ENCODE measurements around the gene ACADSB. TPM values are rescaled to one million over a fixed set of nuclear protein-coding genes. Genes with fewer than 3 reads are reported as not detected.

ACADSB gene
- total RNA-seq, 4 donors from 2014 or later, result 16.2 to 40.2 (median 22.0) TPM

DNA sequence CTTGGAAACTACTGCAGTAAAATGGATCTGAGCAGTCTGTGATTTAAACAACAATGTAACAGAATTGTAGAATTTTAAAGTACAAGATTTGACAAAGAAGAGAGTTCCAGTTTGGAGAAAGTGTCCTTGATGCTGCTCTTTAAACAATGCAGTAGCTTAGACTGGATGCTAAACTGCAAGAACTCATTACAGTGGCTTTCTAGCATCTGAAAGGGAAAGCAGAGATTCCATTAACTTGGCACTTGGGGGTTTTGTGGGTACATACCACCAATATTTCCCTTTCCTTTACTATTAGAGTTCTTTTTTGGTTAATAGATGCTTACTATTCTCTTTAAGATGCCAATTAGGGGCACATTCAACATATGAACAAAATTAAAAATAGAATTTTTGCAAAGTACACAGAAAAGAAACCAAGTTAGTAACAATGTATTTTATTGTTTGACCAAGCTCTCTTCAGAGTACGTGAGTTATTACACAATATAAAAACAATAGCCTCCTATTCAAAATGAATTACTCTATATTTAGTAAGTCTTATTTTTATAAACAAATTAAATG is 16.7 kb upstream of the ACADSB start:
- TF ChIP-seq POLR2A (IDR thresholded peaks at IDR 0.05), result no peak
- TF ChIP-seq, protein P1, sequence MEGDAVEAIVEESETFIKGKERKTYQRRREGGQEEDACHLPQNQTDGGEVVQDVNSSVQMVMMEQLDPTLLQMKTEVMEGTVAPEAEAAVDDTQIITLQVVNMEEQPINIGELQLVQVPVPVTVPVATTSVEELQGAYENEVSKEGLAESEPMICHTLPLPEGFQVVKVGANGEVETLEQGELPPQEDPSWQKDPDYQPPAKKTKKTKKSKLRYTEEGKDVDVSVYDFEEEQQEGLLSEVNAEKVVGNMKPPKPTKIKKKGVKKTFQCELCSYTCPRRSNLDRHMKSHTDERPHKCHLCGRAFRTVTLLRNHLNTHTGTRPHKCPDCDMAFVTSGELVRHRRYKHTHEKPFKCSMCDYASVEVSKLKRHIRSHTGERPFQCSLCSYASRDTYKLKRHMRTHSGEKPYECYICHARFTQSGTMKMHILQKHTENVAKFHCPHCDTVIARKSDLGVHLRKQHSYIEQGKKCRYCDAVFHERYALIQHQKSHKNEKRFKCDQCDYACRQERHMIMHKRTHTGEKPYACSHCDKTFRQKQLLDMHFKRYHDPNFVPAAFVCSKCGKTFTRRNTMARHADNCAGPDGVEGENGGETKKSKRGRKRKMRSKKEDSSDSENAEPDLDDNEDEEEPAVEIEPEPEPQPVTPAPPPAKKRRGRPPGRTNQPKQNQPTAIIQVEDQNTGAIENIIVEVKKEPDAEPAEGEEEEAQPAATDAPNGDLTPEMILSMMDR (IDR thresholded peaks at IDR 0.05 in 4 of 5, conservative IDR thresholded peaks at IDR 0.05 in 1 of 5), result no peak
- H3K27me3 ChIP-seq, result no peaks in the 10 kb centered on the region
- in situ Hi-C loops (cut with MboI; ENCODE audit: low sequenced_read_pairs in 4 of 4), result no loop called here
- intact Hi-C loops (cut with DNase I; ENCODE audit: low total_unique reads), result no loop called here
- H3K36me3 ChIP-seq, result peaks cover 0 to 29% of the 10 kb centered on the region in 2 donors
- H3K9me3 ChIP-seq, result no peaks in the 10 kb centered on the region
- H3K4me3 ChIP-seq, result no peak overlapping the region
- DNase-seq (no peak), ATAC-seq (no peak)
- no peak overlapping the region for H3K27ac ChIP-seq
- H3K4me1 ChIP-seq, result no peaks in the 10 kb centered on the region

- no peak overlapping the region for H3K4me3 ChIP-seq
- H3K4me1 ChIP-seq, result no peaks in the 10 kb centered on the region
- H3K27me3 ChIP-seq, result no peaks in the 10 kb centered on the region
- H3K9me3 ChIP-seq, result no peaks in the 10 kb centered on the region
- no peak overlapping the region for H3K27ac ChIP-seq
- no peak for ATAC-seq
- in situ Hi-C loops (cut with MboI; ENCODE audit: low sequenced_read_pairs in 4 of 4), result no loop called here
- DNase-seq, result no peak
- intact Hi-C loops (cut with DNase I; ENCODE audit: low total_unique reads), result no loop called here
- TF ChIP-seq, protein P1 (IDR thresholded peaks at IDR 0.05 in 4 of 5, conservative IDR thresholded peaks at IDR 0.05 in 1 of 5), result no peak
- TF ChIP-seq POLR2A (IDR thresholded peaks at IDR 0.05), result no peak
- peaks cover 0 to 29% of the 10 kb centered on the region in 2 donors for H3K36me3 ChIP-seq
These were observed 14.9 kb upstream of the ACADSB start for GRCh38 chr10:122993797-122994336.

- Histone ChIP-seq H3K27ac (no peak overlapping the region), H3K4me1 (peaks cover 4 to 7% of the 10 kb centered on the region in 2 donors), H3K27me3 (no peaks in the 10 kb centered on the region), H3K4me3 (no peak overlapping the region), H3K36me3 (peaks cover 0 to 29% of the 10 kb centered on the region in 2 donors), H3K9me3 (no peaks in the 10 kb centered on the region)
- DNase-seq, result no peak
- no peak for ATAC-seq
- in situ Hi-C loops (cut with MboI; ENCODE audit: low sequenced_read_pairs in 4 of 4), result no loop called here
- intact Hi-C loops (cut with DNase I; ENCODE audit: low total_unique reads), result no loop called here
- TF ChIP-seq POLR2A (IDR thresholded peaks at IDR 0.05), result no peak
These were observed 12.9 kb upstream of the ACADSB start for GRCh38 chr10:122995936-122996335.

DNA sequence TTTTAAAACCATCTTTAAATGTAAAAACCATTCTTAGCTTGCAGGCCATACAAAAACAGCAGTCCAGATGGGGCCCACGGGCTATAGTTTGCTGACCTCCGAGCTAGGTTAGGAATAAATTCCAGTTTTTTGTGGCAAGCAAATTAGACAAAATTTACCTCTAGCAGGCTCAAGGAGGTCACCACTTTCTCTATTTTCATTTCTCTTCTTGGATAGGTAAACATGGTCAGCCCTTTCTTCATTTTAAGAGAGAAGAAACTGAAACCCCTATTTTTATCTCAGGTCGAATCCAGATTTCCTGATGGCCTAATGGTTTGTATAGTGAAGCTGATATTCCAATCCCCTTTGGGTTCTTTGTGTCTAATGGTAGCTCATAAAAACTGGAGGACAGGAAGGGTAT is 10.9 kb upstream of the ACADSB start:
- peaks cover 0 to 29% of the 10 kb centered on the region in 2 donors for H3K36me3 ChIP-seq
- H3K4me3 ChIP-seq, result no peak overlapping the region
- H3K27me3 ChIP-seq, result no peaks in the 10 kb centered on the region
- no peak for TF ChIP-seq POLR2A (IDR thresholded peaks at IDR 0.05)
- TF ChIP-seq, protein P1 (IDR thresholded peaks at IDR 0.05 in 4 of 5, conservative IDR thresholded peaks at IDR 0.05 in 1 of 5), result no peak
- no peak for ATAC-seq
- no peak for DNase-seq
- no peak overlapping the region for H3K27ac ChIP-seq
- H3K9me3 ChIP-seq, result no peaks in the 10 kb centered on the region
- intact Hi-C loops (cut with DNase I; ENCODE audit: low total_unique reads) (no loop called here), in situ Hi-C loops (cut with MboI; ENCODE audit: low sequenced_read_pairs in 4 of 4) (no loop called here)
- H3K4me1 ChIP-seq, result peaks cover 4 to 7% of the 10 kb centered on the region in 2 donors

- H3K9me3 ChIP-seq, result no peaks in the 10 kb centered on the region
- no peak for DNase-seq
- in situ Hi-C loops (cut with MboI; ENCODE audit: low sequenced_read_pairs in 4 of 4) (no loop called here), intact Hi-C loops (cut with DNase I; ENCODE audit: low total_unique reads) (no loop called here)
- peaks cover 4 to 7% of the 10 kb centered on the region in 2 donors for H3K4me1 ChIP-seq
- no peak for TF ChIP-seq POLR2A (IDR thresholded peaks at IDR 0.05)
- TF ChIP-seq, protein P1 (IDR thresholded peaks at IDR 0.05 in 4 of 5, conservative IDR thresholded peaks at IDR 0.05 in 1 of 5), result no peak
- H3K27me3 ChIP-seq, result no peaks in the 10 kb centered on the region
- peaks cover 0 to 27% of the 10 kb centered on the region in 2 donors for H3K36me3 ChIP-seq
- no peak overlapping the region for H3K27ac ChIP-seq
- H3K4me3 ChIP-seq, result no peak overlapping the region
- no peak for ATAC-seq
These were observed 10.4 kb upstream of the ACADSB start for GRCh38 chr10:122998360-122998917.
